Hematopoietic multipotent progenitor cell (in vitro differentiated cells): ENCODE results near the gene SLC6A2. TPM values are rescaled to one million over a fixed set of nuclear protein-coding genes. Genes with fewer than 3 reads are reported as not detected.
A peak's percentile ranks its signal among the peaks of the same experiment; 100 is the strongest.

Experiments
- DNase-seq, 3 donors: peaks; one replicate each; pipeline ENCODE4 v3.0.0-alpha.2; 2011 to 2015; ENCODE audit warnings: low read depth in 2 of 3, low spot score in 2 of 3
- total RNA-seq: library from RNA; depleted of rRNA; stranded (reverse); fragments of >200 nt; gene quantifications from one replicate; pipeline ENCODE4 v1.2.3, GENCODE V29; 2012

Gene SLC6A2
- total RNA-seq, 1 donor, result 0.27 TPM

DNA sequence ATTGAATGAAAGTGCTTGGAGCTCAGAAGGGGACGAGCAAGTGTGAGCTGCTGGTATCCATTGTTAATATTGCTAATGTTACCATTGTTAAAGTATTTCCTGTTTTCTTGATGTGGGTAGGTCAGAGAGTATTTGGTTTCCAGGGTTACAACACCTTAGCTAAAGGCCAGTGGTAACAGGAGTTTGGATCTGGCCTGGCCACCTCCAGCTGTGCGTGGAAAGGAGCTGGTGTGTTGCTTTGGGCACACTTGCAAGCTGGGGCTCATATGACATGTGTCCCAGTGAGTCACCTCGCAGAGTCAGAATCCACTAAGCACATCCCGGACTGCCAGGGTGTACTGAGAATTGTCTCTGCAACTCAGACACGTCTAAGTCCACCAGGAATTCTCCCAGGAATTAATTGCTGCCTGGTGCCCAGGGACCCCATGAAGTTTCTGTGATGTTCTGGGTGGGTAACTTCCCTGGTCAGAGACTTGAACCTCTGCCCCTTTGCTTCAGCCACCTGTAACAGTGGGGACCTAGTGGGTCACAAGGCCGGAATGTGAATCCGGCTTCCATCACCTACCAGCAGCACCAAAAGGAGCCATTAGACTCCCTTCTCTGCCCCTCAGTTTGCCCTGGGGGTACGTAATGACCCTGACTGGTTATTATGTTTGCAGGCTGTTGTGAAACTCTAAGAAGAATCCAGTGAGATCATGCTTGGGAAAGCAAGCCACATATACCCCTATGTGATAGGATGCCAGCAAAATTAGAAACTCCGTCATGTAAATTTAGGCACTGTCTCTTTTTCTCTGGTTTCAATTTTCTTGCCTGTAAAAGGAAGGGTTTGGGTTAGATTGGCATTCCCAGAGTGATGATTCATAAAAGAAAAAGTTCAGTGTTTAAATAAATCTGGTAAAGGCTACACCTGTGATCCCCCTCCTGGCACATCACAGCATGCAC is 12.8 kb downstream of the SLC6A2 start:
- no peak for DNase-seq

DNA sequence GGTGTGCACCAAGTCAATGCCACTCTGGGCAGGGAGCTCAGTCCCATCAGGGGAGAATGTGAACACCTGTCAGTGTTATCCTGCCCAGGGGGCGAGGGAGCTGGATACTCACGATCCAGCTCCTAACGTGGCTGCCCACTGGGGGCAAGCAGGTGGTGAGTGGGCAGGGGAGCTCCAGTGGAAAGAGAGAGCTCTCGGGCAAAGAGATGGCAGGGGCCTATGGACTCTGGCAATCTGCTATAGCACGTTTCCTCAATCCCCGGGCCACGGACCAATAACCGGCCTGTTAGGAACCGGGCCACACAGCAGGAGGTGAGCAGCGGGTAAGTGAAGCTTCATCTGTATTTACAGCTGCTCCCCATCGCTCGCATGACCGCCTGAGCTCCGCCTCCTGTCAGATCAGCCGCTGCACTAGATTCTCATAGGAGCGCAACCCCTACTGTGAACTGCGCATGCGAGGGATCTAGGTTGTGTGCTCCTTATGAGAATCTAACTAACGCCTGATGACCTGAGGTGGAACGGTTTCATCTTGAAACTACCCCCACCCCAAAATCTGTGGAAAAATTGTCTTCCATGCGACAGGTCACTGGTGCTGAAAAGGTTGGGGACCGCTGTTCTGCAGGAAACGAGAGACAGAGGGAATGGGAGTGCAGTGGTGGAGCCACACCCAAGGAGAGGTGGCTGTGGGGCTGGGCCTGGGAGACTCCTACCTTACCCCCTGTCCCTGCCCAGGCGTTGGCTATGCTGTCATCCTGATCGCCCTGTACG is 15.6 kb downstream of the SLC6A2 start:
- DNase-seq, result no peak

GRCh38 chr16:55671974-55672280 is 16.1 kb downstream of the SLC6A2 start:
- DNase-seq, result no peak

GRCh38 chr16:55672471-55672870 is 16.7 kb downstream of the SLC6A2 start:
- no peak for DNase-seq

- DNase-seq, result no peak
Observed at GRCh38 chr16:55678161-55678821, 22.5 kb downstream of the SLC6A2 start.

DNA sequence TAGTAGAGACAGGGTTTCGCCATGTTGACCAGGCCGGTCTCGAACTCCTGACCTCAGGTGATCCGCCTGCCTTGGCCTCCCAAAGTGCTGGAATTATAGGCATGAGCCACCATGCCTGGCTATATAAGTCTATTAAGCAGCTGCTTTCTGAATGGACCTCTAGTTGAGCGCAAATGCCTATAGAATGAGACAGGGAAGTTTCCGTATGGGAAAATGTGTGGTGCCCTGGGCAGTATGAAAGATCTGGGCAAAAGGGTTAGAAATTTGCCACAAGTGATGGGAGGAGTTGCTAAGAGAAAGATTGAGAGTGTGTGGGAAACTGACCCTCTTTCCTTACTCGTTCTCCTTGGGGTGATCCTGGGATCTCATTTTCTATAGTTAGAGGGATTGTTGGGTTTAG is 26.3 kb downstream of the SLC6A2 start:
- DNase-seq, result no peak

GRCh38 chr16:55685973-55686372 is 30.2 kb downstream of the SLC6A2 start:
- no peak for DNase-seq

- no peak for DNase-seq
Observed at GRCh38 chr16:55686671-55687070, 30.9 kb downstream of the SLC6A2 start.

DNA sequence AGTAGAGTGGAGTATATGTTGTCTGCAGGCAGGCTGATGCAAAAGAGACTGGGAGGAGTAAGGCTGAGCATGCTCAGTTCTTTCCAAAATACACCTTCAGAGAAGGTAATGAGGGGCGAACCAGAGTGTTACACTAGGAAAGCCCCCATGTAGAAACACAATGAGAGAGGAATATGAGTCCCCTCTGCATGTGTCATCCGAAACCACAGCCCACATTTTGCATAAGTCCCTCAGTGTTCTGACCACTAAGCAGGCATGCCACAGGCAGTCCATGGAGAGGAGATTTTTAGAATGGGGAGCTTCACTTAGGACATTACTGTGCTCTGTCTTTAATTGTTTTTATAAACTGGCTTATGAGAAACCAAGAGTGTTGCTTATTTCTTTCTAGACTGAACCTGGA is 32.0 kb downstream of the SLC6A2 start:
- DNase-seq, result no peak

DNA sequence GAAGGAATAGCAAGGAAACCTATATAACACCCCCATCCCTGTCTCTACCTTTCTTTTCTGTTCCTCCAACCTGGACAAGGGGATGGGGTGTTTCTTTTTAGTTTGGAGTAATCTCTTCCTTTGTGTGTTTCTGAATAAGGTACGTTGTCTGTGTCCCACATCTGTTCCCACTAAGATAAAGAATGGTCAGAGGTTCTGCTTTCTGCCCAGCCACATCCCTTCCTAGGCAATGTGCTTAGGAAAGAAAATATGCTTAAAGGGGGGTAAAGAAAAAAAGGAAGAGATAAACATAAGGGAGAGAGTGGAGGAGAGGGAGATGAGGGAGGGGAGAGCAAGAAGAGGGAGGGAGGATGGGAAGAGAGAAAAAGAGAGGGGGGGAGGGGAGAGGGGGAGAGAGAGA is 35.1 kb downstream of the SLC6A2 start:
- peak in 1 of 3 donors; percentile 56 for DNase-seq

GRCh38 chr16:55691771-55692170 is 36.0 kb downstream of the SLC6A2 start:
- no peak for DNase-seq

DNA sequence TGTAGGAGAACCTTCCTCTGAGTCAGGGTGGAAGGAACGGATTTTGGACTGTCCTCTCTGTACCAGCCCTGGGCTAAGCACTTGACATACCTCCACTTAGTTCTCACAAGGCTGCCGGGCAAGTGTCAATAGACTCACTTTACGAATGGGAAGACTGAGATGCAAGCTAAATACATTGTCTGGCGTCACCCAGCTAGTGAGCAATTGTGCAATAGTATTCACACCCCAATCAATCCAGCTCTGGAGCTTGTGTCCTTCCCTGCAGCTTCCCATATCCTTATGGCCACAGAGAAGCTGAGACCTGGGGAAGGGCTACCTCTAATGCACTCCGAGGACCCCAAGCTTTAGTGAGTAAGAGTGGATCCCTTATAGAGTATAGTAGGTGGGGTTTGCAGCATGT is 39.8 kb downstream of the SLC6A2 start:
- DNase-seq, result no peak

GRCh38 chr16:55697867-55698266 is 42.1 kb downstream of the SLC6A2 start:
- no peak for DNase-seq

GRCh38 chr16:55698331-55698730 is 42.5 kb downstream of the SLC6A2 start:
- DNase-seq, result no peak

DNA sequence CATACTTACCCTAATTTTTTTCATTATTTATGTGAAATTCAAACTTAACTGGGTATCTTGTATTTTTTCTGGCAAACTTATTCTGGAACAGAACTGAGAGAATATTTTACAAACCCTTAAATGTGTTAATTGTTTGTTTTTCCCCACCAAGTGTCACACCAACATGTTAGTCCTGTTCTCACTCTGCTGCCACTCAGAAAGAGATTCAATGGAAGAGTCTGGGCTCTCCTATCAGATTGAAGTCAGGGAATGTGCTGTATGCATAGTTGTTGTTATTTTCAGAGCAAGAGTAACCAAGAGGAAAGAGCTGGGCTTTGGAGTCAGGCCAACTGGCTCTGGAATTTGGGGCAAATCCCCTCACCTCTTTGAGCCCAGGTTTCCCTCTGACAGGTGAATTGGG is 43.2 kb downstream of the SLC6A2 start:
- DNase-seq, result no peak

DNA sequence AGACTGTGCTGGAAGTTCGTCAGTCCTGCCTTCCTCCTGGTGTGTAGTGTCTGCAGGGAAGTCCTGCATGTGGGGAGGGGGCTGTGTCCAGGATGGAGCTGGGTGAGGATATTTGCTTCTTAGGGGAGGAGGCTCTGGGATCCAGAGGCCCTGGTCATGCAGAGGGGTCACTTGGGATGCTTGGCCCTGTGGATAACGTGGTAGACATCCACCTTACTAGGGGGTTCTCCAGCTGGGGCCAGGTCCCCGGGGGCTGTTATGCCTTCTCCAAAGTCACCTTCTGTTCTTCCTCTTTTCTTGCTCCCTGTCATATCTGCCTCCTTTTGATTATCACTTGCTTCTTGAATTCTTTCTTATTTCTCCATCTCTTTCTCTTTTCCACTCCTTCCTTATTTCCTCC is 43.8 kb downstream of the SLC6A2 start:
- DNase-seq, result no peak

DNA sequence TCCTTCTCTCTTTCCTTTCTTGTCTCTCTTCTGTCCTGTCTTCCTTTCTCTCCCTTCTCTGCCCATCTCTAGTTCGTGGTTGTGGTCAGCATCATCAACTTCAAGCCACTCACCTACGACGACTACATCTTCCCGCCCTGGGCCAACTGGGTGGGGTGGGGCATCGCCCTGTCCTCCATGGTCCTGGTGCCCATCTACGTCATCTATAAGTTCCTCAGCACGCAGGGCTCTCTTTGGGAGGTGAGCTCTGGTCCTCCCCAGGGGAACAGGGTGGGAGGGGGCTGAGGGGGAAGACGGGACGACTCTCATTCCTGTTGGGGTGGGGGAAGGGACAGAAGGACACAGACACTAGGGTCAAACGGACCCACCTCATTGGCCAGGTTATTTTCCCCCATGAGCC is 44.3 kb downstream of the SLC6A2 start:
- DNase-seq, result no peak

GRCh38 chr16:55700961-55701360 is 45.2 kb downstream of the SLC6A2 start:
- no peak for DNase-seq

DNA sequence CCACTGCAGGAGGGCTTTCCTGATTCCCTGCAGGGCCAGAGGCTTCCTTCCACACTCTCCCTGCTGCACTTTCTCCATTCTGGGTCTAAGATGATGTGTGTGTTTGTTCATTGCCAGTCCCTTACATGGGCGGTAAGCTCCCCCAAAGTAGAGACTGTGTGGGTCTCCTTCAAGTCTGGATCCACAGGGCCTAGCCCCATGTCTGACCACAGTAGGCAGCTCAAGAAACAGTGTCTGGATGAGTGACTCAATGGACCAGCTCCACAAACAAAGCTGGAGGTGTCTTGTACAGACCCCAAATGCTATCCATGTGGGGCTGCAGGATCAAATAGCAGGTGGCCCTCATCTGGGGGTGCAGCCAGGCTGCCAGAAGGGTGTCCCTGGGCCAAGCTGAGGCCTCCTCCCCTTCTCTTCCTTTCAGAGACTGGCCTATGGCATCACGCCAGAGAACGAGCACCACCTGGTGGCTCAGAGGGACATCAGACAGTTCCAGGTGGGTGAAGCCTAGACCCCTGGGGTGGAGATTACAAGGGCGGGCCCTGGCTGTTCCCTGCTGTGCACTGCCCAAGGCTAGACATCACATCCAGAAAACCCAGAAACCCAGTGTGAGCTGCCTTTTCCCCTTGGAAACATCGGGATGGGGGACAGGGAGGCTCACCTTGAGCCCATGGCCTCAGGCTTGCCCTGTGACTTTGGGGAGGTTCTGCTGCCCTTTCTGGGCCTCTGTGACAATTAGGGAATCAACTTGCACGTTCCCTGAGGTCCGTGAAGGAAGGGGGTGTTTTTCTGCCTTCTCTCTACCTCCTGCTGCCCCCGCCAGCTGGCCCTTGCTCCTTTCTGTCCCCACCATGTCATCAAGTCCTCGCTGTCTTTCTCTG is 45.9 kb downstream of the SLC6A2 start:
- peak in 2 of 3 donors; percentile 68 to 85 for DNase-seq
